Fibroblast of villous mesenchyme (primary cell): Measurements from ENCODE around the gene NSMCE1. TPM values are rescaled to one million over a fixed set of nuclear protein-coding genes. Genes with fewer than 3 reads are reported as not detected.

Experiments used
- DNase-seq: peaks from one replicate; pipeline ENCODE4 v3.0.0-alpha.2; 2010; ENCODE audit warnings: low read depth
- H3K4me3 ChIP-seq: 2 replicates; pipeline ENCODE4 v1.5.1; 2011; ENCODE audit warnings: low read depth, mild to moderate bottlenecking, low read length
- total RNA-seq: library from RNA; depleted of rRNA; stranded (reverse); fragments of >200 nt; gene quantifications from 2 replicates; pipeline ENCODE4 v1.2.3, GENCODE V29; 2012
- TF ChIP-seq, protein P1 (sequence below): IDR thresholded peaks from 2 replicates; pipeline ENCODE4 v1.5.1; 2012; ENCODE audit warnings: low read depth, mild to moderate bottlenecking, low read length; ENCODE audit not compliant: insufficient read depth

The NSMCE1 gene
- total RNA-seq, 1 donor = 69.1 TPM

DNA sequence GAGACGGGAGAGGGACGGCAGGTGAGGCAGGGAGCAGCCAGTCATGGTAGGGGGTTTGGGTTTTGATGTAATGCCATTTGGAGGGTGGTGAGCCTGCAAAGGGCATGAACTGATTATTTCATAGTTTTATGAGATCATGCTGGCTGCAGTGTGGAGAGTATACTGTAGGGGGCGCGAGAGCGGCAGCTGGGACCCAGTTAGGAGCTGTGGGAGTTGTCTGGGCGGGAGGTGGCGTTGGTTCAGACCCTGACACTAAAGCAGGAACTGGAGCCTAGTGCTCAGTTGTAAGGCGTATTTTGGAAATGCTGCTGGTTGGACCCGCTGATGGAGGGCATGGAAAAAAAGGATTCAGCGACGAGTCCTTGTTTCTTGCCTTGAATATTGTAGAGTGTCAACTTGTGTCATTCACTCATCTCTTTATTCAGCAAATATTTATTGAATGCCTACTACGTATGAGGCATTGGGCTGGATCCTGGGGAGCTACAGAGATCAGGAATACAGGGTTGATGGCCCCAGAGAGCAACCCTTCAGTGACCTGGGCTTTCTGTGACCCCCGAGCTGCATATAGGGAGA lies 89.0 kb downstream of the NSMCE1 start:
- peak; percentile 76 for DNase-seq
- TF ChIP-seq, protein P1, sequence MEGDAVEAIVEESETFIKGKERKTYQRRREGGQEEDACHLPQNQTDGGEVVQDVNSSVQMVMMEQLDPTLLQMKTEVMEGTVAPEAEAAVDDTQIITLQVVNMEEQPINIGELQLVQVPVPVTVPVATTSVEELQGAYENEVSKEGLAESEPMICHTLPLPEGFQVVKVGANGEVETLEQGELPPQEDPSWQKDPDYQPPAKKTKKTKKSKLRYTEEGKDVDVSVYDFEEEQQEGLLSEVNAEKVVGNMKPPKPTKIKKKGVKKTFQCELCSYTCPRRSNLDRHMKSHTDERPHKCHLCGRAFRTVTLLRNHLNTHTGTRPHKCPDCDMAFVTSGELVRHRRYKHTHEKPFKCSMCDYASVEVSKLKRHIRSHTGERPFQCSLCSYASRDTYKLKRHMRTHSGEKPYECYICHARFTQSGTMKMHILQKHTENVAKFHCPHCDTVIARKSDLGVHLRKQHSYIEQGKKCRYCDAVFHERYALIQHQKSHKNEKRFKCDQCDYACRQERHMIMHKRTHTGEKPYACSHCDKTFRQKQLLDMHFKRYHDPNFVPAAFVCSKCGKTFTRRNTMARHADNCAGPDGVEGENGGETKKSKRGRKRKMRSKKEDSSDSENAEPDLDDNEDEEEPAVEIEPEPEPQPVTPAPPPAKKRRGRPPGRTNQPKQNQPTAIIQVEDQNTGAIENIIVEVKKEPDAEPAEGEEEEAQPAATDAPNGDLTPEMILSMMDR = peak; percentile 98

DNA sequence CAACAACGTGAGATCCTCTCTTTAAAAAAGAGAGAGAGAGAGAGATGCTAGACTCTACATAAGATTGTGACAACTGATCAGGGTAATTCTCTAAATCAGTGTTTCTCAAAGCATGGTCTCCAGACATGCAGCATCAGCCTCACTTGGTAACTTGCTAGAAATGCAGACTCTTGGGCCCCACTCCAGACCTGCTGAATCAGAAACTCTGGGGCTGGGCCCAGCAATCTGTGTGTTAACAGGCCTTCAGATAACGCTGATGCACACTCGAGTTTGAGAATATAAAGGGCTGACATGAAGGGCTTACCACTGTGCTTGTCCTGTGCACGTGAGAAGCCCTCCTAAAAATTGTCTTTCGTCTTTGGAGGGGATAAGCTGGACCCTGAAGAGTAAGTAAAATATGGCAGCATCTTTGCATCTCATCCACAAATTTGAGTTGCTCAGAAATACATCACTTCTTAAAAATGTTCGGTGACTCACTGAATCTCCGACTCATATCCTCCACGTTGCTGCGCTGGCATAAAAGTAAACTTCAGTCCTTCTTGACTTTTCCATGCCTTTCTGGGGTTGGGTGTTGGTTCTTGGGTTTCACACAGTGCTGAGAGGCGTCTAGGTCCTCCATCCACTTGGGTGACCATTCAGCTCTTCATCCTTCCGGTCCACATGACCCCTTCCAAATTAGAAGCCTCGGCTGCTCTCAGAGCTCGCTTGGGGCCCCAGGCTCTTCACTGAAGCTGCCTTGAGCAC lies 91.4 kb downstream of the NSMCE1 start:
- no peak overlapping the region for H3K4me3 ChIP-seq
- TF ChIP-seq, protein P1 = no peak
- peak; percentile 52 for DNase-seq

More for the DNA sequence above, 89.0 kb downstream of the NSMCE1 start:
- no peak overlapping the region for H3K4me3 ChIP-seq

DNA sequence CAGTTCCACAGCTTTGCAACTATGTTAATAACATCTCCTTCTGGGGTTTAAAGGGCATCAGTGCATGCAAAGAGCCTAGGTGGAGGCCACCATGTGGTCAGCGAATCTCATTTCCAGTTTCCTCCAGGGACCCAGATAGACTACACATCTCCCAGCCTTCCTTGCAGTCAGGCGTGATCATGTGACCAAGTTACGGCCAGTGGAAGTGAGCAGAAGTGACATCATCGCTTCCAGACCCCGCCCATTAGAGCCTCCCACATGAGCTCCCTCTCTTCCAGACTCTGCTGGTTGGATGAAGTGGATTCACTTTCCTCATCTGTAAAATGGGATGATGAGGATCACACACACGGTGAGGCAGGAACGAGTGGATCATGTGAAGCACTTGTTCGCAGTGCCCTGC lies 92.7 kb downstream of the NSMCE1 start:
- TF ChIP-seq, protein P1 = no peak
- H3K4me3 ChIP-seq = no peak overlapping the region
- no peak for DNase-seq

Other genes with a start within 250 kb of the NSMCE1 start
- gene C16orf82, start 201.8 kb downstream of the NSMCE1 start, total RNA-seq = not detected in 2 replicates
- 3.2 and 3.9 TPM in 2 replicates for gene KDM8, start 65.2 kb downstream of the NSMCE1 start, total RNA-seq
- gene IL4R, start 45.2 kb upstream of the NSMCE1 start, total RNA-seq = 25.0 and 43.2 TPM in 2 replicates
- 0.43 and 1.9 TPM in 2 replicates for gene IL21R, start 133.4 kb upstream of the NSMCE1 start, total RNA-seq